Measurements from ENCODE around the gene DNM1.

DNM1 gene

GRCh38 chr9:128203707-128204551, 750 bp downstream of the DNM1 start:
- peak in 3 of 10 donors; percentile 34 to 91 (median 86) for DNase-seq
- intact Hi-C loops (cut with DNase I), result no loop called here

GRCh38 chr9:128204858-128205257, 1.7 kb downstream of the DNM1 start:
- DNase-seq, result no peak
- intact Hi-C loops (cut with DNase I), result no loop called here

- DNase-seq, result no peak
- intact Hi-C loops (cut with DNase I), result no loop called here
These were observed 2.2 kb downstream of the DNM1 start for GRCh38 chr9:128205296-128205944.

GRCh38 chr9:128206484-128206883, 3.3 kb downstream of the DNM1 start:
- intact Hi-C loops (cut with DNase I), result no loop called here
- no peak for DNase-seq

GRCh38 chr9:128206916-128207910, 4.0 kb downstream of the DNM1 start:
- intact Hi-C loops (cut with DNase I), result no loop called here
- DNase-seq, result no peak

GRCh38 chr9:128208386-128208785, 5.2 kb downstream of the DNM1 start:
- intact Hi-C loops (cut with DNase I), result no loop called here
- no peak for DNase-seq

GRCh38 chr9:128208946-128209669, 5.9 kb downstream of the DNM1 start:
- no peak for DNase-seq
- intact Hi-C loops (cut with DNase I), result no loop called here

- intact Hi-C loops (cut with DNase I), result no loop called here
- no peak for DNase-seq
These were observed 8.2 kb downstream of the DNM1 start for GRCh38 chr9:128211186-128211980.

- intact Hi-C loops (cut with DNase I), result no loop called here
- peak in 1 of 10 donors; percentile 18 for DNase-seq
These were observed 8.8 kb downstream of the DNM1 start for GRCh38 chr9:128211981-128212281.

- DNase-seq, result no peak
- intact Hi-C loops (cut with DNase I), result no loop called here
These were observed 10.7 kb downstream of the DNM1 start for GRCh38 chr9:128213746-128214497.

- intact Hi-C loops (cut with DNase I), result no loop called here
- peak in 7 of 10 donors; percentile 58 to 94 (median 67) for DNase-seq
These were observed 11.7 kb downstream of the DNM1 start for GRCh38 chr9:128214571-128215490.

GRCh38 chr9:128215491-128216409, 12.6 kb downstream of the DNM1 start:
- DNase-seq, result peak in 6 of 10 donors; percentile 44 to 89 (median 62)
- intact Hi-C loops (cut with DNase I), result no loop called here

- no peak for DNase-seq
- intact Hi-C loops (cut with DNase I), result no loop called here
These were observed 13.8 kb downstream of the DNM1 start for GRCh38 chr9:128216781-128217553.

GRCh38 chr9:128218172-128218517, 15.0 kb downstream of the DNM1 start:
- intact Hi-C loops (cut with DNase I), result no loop called here
- DNase-seq, result no peak

GRCh38 chr9:128218518-128219389, 15.6 kb downstream of the DNM1 start:
- intact Hi-C loops (cut with DNase I), result no loop called here
- DNase-seq, result peak; percentile 61 to 97 (median 83)
